Panc1 (cell line): ENCODE data around the gene MAP3K7.

Experiments
- CTCF ChIP-seq: fragments of 450-650 bp; IDR thresholded peaks from 2 replicates; pipeline ENCODE4 v1.5.1; 2017; ENCODE audit warnings: mild to moderate bottlenecking
- POLR2AphosphoS5 ChIP-seq: IDR thresholded peaks from 2 replicates; pipeline ENCODE4 v1.6.1; 2012; ENCODE audit warnings: mild to moderate bottlenecking, low read depth, low read length, moderate library complexity
- REST ChIP-seq, 2 experiments: IDR thresholded peaks; 2 replicates each; pipeline ENCODE4 v1.6.1; 2011 to 2012; ENCODE audit warnings: low read depth in 2 of 2, control low read depth in 1 of 2, low read length in 1 of 2, mild to moderate bottlenecking in 1 of 2, moderate library complexity in 1 of 2; ENCODE audit not compliant: insufficient read depth in 1 of 2
- TCF7L2 ChIP-seq: IDR thresholded peaks from 2 replicates; pipeline ENCODE4 v1.6.1; 2011; ENCODE audit warnings: mild to moderate bottlenecking, low read depth, low read length, inconsistent platforms

- TF ChIP-seq CTCF (no peak), REST (IDR thresholded peaks at IDR 0.05; ENCODE audit: insufficient read depth in 1 of 2, low read depth in 2 of 2, low read length in 1 of 2) (no peak), TCF7L2 (no peak), POLR2AphosphoS5 (no peak)
Observed at GRCh38 chr6:90496258-90497016, 90.4 kb downstream of the MAP3K7 start.
